GM10266 (cell line): Measurements from ENCODE around the gene FAM83F.

Source experiments
- DNase-seq: peaks from one replicate; pipeline ENCODE4 v3.0.0; 2012; ENCODE audit errors: extremely low spot score
- CTCF ChIP-seq: IDR thresholded peaks from 2 replicates; pipeline ENCODE4 v1.5.1; 2012; ENCODE audit warnings: mild to moderate bottlenecking, low read depth; ENCODE audit not compliant: control insufficient read depth, insufficient read depth; ENCODE audit errors: missing control alignments

The FAM83F gene

GRCh38 chr22:40046126-40046525 lies 51.4 kb downstream of the FAM83F start:
- no peak for DNase-seq
- TF ChIP-seq CTCF, result no peak

GRCh38 chr22:40050258-40050657 lies 55.5 kb downstream of the FAM83F start:
- DNase-seq, result peak; percentile 72
- no peak for TF ChIP-seq CTCF

- DNase-seq, result no peak
- no peak for TF ChIP-seq CTCF
Observed at GRCh38 chr22:40051322-40051721, 56.6 kb downstream of the FAM83F start.

- DNase-seq, result no peak
- no peak for TF ChIP-seq CTCF
Observed at GRCh38 chr22:40053460-40053859, 58.7 kb downstream of the FAM83F start.

- DNase-seq, result no peak
- TF ChIP-seq CTCF, result no peak
Observed at GRCh38 chr22:40054486-40054885, 59.7 kb downstream of the FAM83F start.

GRCh38 chr22:40055143-40055883 lies 60.6 kb downstream of the FAM83F start:
- DNase-seq, result no peak
- no peak for TF ChIP-seq CTCF

GRCh38 chr22:40056154-40056553 lies 61.4 kb downstream of the FAM83F start:
- DNase-seq, result no peak
- no peak for TF ChIP-seq CTCF
